Measurements from ENCODE around the gene C11orf16.
"Not testable (repeated sequence)": the region's sequence is repeated elsewhere in the genome, so short reads cannot be mapped to it uniquely, and the experiment has no call there.

C11orf16 gene

GRCh38 chr11:8935789-8936188 is 3.0 kb upstream of the C11orf16 start:
- DNase-seq (ENCODE audit: low read depth), result not testable (repeated sequence)

- DNase-seq (ENCODE audit: low read depth), result no peak
These were observed 2.2 kb upstream of the C11orf16 start for GRCh38 chr11:8934742-8935488.

- DNase-seq (ENCODE audit: low read depth), result no peak
These were observed 1.2 kb upstream of the C11orf16 start for GRCh38 chr11:8933931-8934330.

GRCh38 chr11:8930456-8931175 is 2.1 kb downstream of the C11orf16 start:
- no peak for DNase-seq (ENCODE audit: low read depth)

GRCh38 chr11:8928981-8929615 is 3.6 kb downstream of the C11orf16 start:
- no peak for DNase-seq (ENCODE audit: low read depth)

- no peak for DNase-seq (ENCODE audit: low read depth)
These were observed 4.5 kb downstream of the C11orf16 start for GRCh38 chr11:8928205-8928604.

- DNase-seq (ENCODE audit: low read depth), result no peak
These were observed 5.5 kb downstream of the C11orf16 start for GRCh38 chr11:8927233-8927632.

GRCh38 chr11:8926236-8926635 is 6.5 kb downstream of the C11orf16 start:
- DNase-seq (ENCODE audit: low read depth), result no peak

- DNase-seq (ENCODE audit: low read depth), result no peak
These were observed 7.0 kb downstream of the C11orf16 start for GRCh38 chr11:8925711-8926110.

- no peak for DNase-seq (ENCODE audit: low read depth)
These were observed 10.1 kb downstream of the C11orf16 start for GRCh38 chr11:8922691-8923090.

- no peak for DNase-seq (ENCODE audit: low read depth)
These were observed 15.5 kb downstream of the C11orf16 start for GRCh38 chr11:8917157-8917825.

- DNase-seq (ENCODE audit: low read depth), result no peak
These were observed 18.1 kb downstream of the C11orf16 start for GRCh38 chr11:8914661-8915018.

GRCh38 chr11:8913961-8914660 is 18.6 kb downstream of the C11orf16 start:
- DNase-seq (ENCODE audit: low read depth), result peak; percentile 26

GRCh38 chr11:8911029-8911823 is 21.5 kb downstream of the C11orf16 start, which contains the start of gene AKIP1:
Gene AKIP1, plus strand, starts transcription at chr11:8911189. Its CDS starts 261 bp downstream, at chr11:8911450.
- peak; percentile 89 for DNase-seq (ENCODE audit: low read depth)

GRCh38 chr11:8910649-8911026 is 22.1 kb downstream of the C11orf16 start:
- no peak for DNase-seq (ENCODE audit: low read depth)

- no peak for DNase-seq (ENCODE audit: low read depth)
These were observed 24.6 kb downstream of the C11orf16 start for GRCh38 chr11:8908099-8908498.

- DNase-seq (ENCODE audit: low read depth), result no peak
These were observed 25.6 kb downstream of the C11orf16 start for GRCh38 chr11:8907116-8907515.

GRCh38 chr11:8905528-8906165 is 27.1 kb downstream of the C11orf16 start:
- no peak for DNase-seq (ENCODE audit: low read depth)

- DNase-seq (ENCODE audit: low read depth), result no peak
These were observed 33.5 kb downstream of the C11orf16 start for GRCh38 chr11:8899119-8899753.

- DNase-seq (ENCODE audit: low read depth), result not testable (repeated sequence)
These were observed 41.6 kb downstream of the C11orf16 start for GRCh38 chr11:8891185-8891584.

All from activated T-cell treated with anti-CD3 and anti-CD28 coated beads for 48 hours (primary cell).